Lower leg skin (tissue), 4 donors: Measurements from ENCODE around the gene TCF7L2. TPM values are rescaled to one million over a fixed set of nuclear protein-coding genes. Genes with fewer than 3 reads are reported as not detected.
A peak's percentile ranks its signal among the peaks of the same experiment; 100 is the strongest.

Experiments
- DNase-seq, 2 donors: peaks; one replicate each; pipeline ENCODE4 v3.0.0-alpha.2; 2019; ENCODE audit warnings: low spot score in 2 of 2
- H3K4me3 ChIP-seq: fragments of 200-600 bp; sonication (generic); 2 replicates; pipeline ENCODE4 v1.5.1; 2017; ENCODE audit warnings: mild to moderate bottlenecking, low read depth; ENCODE audit not compliant: poor library complexity, severe bottlenecking
- POLR2A ChIP-seq, 2 donors: fragments of 450-650 bp; IDR thresholded peaks; one replicate each; pipeline ENCODE4 v1.6.1; 2016 to 2017; ENCODE audit warnings: antibody characterized with exemption in 2 of 2, mild to moderate bottlenecking in 1 of 2, moderate library complexity in 1 of 2
- WGBS, 2 donors: methylation state at CpG; one replicate each; pipeline ENCODE4 v1.1.5; 2018; 5-methylcytosine and 5-hydroxymethylcytosine counted together
- intact Hi-C: fragments of 100-400 bp; cut with DNase I; formaldehyde crosslinking; loops from one replicate; pipeline ENCODE4 v1.15.0; 2023; ENCODE audit warnings: low total_unique reads
- total RNA-seq, 4 donors: library from RNA; depleted of rRNA; stranded (reverse); fragments of >200 nt; gene quantifications; one replicate each; pipeline ENCODE4 v1.1.0, GENCODE V29; 2016
- TF ChIP-seq, protein P1 (sequence below), 3 donors: fragments of 450-650 bp; IDR thresholded peaks; one replicate each; pipeline ENCODE4 v1.5.1; 2016; ENCODE audit warnings: antibody characterized with exemption in 3 of 3, mild to moderate bottlenecking in 3 of 3, moderate library complexity in 2 of 3

TCF7L2 gene
- total RNA-seq, 4 donors from 2014 or later = 5.6 to 23.1 (median 16.2) TPM

DNA sequence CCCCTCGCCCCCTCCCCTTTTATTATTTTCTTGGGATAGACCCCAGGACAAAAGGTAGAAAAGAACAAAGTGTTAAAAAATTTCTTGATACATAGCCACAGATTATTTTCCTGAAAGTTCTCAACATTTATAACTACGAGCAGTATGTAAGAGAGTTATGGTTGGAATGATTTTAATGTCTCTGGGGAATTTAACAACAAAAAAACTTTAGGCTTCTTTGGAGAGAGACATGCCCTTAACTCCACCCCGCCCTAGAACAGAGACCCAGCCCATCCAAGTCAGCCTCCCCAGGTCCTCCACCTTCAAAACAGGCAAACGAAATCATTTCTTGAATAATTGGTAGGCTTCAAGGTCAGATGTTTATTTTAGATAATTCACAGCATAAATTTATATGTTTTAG lies 97.1 kb downstream of the TCF7L2 start:
- intact Hi-C loops = no loop called here
- H3K4me3 ChIP-seq = no peak overlapping the region
- WGBS, 2 donors = 49 to 54% methylated on average over 4 of the region's 4 CpGs
- TF ChIP-seq POLR2A (IDR thresholded peaks at IDR 0.05) = no peak
- TF ChIP-seq, protein P1, sequence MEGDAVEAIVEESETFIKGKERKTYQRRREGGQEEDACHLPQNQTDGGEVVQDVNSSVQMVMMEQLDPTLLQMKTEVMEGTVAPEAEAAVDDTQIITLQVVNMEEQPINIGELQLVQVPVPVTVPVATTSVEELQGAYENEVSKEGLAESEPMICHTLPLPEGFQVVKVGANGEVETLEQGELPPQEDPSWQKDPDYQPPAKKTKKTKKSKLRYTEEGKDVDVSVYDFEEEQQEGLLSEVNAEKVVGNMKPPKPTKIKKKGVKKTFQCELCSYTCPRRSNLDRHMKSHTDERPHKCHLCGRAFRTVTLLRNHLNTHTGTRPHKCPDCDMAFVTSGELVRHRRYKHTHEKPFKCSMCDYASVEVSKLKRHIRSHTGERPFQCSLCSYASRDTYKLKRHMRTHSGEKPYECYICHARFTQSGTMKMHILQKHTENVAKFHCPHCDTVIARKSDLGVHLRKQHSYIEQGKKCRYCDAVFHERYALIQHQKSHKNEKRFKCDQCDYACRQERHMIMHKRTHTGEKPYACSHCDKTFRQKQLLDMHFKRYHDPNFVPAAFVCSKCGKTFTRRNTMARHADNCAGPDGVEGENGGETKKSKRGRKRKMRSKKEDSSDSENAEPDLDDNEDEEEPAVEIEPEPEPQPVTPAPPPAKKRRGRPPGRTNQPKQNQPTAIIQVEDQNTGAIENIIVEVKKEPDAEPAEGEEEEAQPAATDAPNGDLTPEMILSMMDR (IDR thresholded peaks at IDR 0.05) = no peak
- DNase-seq = peak in 1 of 2 donors; percentile 20

DNA sequence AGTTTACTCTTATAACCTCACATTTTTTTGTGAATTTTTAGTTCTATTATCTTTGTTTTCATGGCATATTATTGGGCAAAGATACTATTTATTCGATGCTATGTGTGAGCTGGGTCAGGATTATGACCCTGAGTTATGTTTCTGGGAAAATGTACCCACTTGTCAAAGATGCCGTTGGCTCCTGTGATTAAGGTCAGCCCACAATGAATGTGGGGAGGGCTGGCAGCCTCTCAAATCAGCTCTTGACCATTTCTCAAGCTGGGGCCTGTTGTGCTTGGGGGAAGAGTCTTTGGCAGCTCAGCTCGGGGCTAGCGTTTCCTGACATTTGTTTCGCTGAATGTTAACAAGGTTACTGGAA lies 97.5 kb downstream of the TCF7L2 start:
- no peak for TF ChIP-seq POLR2A (IDR thresholded peaks at IDR 0.05)
- TF ChIP-seq, protein P1 (IDR thresholded peaks at IDR 0.05) = no peak
- no peak overlapping the region for H3K4me3 ChIP-seq
- peak in 1 of 2 donors; percentile 79 for DNase-seq
- WGBS, 2 donors = 51 to 54% methylated on average over 5 of the region's 5 CpGs
- intact Hi-C loops = no loop called here

DNA sequence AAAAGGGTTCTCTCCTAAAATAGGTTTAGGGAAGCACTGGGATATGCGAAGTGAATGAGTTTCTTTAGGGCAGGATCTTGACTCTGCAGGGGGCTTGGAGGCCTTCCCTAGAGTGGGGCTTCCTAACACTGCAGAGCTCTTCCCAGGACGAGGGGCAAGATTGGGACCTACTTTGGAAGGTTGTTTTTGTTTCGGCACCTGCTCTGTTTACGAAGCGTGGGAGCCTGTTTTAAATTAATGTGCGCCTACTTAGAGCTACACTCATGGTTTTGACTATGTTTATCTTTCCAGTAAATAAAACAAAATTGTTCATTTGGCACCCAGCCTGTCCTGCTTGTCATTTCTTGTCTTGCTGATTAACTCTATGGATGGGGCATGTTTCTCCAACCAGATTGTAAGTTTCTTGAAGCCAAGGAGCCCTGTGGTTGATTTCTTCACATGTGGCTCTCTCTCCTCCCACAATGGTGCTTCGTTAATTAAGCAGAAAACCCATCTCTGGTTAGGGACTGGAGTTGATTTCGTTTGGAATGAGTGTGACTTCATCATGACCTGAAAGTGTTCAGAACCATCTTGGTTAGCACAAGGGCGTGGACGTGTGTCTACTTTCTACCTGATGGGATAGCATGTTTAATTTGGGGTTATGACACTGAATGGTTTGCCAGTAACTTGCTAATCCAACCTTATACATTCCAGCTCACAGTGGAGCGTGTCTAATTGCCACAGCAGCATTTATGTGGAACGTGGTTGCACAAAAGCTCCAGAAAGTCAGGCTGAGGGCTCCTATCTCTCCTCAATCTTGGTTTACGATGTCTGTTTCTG lies 98.1 kb downstream of the TCF7L2 start:
- TF ChIP-seq POLR2A (IDR thresholded peaks at IDR 0.05) = no peak
- TF ChIP-seq, protein P1 (IDR thresholded peaks at IDR 0.05) = no peak
- DNase-seq = peak in 1 of 2 donors; percentile 36
- intact Hi-C loops = no loop called here
- H3K4me3 ChIP-seq = no peak overlapping the region
- 82 to 84% methylated on average over 13 of the region's 13 CpGs for WGBS, 2 donors

DNA sequence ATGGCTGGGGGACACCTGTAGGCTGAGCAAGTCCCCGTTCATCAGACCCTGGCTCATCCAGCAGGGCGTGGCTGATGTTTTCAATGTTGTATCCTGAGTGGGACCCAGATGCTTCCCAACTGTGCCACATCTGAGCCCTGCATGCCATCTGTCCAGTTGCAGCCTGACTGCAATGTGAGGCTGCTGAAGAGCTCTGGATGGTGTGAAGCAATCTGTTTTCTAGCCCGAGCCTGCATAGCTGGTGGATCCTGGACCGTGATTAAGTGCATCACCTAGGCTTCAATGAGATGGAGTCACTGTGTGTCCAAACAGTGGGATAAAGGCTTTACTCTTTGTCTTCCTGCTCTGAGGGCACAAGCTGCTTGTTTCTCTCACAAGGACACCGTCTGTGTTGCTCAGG lies 99.8 kb downstream of the TCF7L2 start:
- 65 to 81% methylated on average over 5 of the region's 5 CpGs for WGBS, 2 donors
- DNase-seq = peak in 1 of 2 donors; percentile 70
- intact Hi-C loops = no loop called here
- no peak for TF ChIP-seq POLR2A (IDR thresholded peaks at IDR 0.05)
- TF ChIP-seq, protein P1 (IDR thresholded peaks at IDR 0.05) = no peak
- H3K4me3 ChIP-seq = no peak overlapping the region

DNA sequence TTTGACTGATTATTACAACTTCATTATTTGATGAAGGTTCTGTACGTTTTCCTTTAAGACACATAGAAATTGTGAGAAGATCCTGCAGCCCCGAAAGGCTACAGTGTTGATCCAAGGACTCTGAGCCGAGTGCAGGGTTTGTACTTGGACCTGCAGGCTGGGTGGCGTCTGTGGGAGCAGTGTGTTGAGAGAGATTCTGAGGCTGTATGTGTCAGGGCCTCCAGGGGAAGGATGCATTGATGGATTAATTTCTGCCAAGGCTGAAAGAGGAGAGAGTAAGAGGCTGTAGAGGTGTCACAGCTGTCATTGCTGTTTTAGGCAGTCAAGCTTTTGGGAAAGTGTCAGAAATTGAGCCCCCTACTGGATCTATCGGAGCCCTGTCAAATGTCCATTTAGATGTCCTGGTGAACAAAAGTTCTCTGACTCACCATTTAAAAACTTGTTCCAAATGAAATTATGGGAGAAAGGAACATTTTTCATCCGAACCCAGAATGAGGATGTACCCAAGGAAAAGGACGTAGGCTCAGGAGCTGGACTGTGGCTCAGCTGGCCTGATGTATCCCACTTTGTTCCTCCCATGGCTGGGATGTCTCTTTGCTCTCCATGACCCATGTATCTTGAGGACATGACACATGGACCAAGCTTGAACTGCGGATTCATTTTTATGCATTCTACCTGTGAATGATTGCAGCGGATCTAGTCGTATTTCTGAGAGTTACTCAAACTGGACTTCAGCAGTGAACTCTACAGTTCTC lies 102.2 kb downstream of the TCF7L2 start:
- intact Hi-C loops = no loop called here
- TF ChIP-seq, protein P1 (IDR thresholded peaks at IDR 0.05) = no peak
- no peak for TF ChIP-seq POLR2A (IDR thresholded peaks at IDR 0.05)
- WGBS, 2 donors = 68 to 74% methylated on average over 10 of the region's 10 CpGs
- peak in 1 of 2 donors; percentile 81 for DNase-seq
- H3K4me3 ChIP-seq = no peak overlapping the region
